GM12878 (cell line): ENCODE measurements around the gene KHDRBS2. TPM values are rescaled to one million over a fixed set of nuclear protein-coding genes. Genes with fewer than 3 reads are reported as not detected.

ENCODE experiments used
- ATAC-seq: fragments of 200-7000 bp; cut with Tn5 transposase; 3 replicates; pipeline ENCODE4 v1.9.1; 2020; ENCODE audit warnings: mild to moderate bottlenecking, moderate library complexity
- BruUV-seq: library from RNA; stranded (reverse); fragments of 400-500 nt; replicated peaks from 2 replicates; lab custom pipeline; 2021; lab: Mats Ljungman, UMichigan
- CTCF ChIA-PET: fragments of 300-600 bp; sonication (Branson Sonifier 250); formaldehyde crosslinking; extraction: SDS; loops from one replicate; lab custom pipeline; 2021; ENCODE audit warnings: inconsistent platforms; lab: Yijun Ruan, JAX
- POLR2A ChIA-PET: fragments of 350-600 bp; formaldehyde crosslinking; extraction: SDS; loops from one replicate; lab custom pipeline; 2021; ENCODE audit warnings: inconsistent platforms; lab: Charles Lee
- RAD21 ChIA-PET: fragments of 300-600 bp; sonication (Branson Sonifier 250); formaldehyde crosslinking; loops from one replicate; lab custom pipeline; 2023; ENCODE audit warnings: antibody characterized with exemption; ENCODE audit not compliant: unreplicated experiment; lab: Charles Lee
- SMC1A ChIA-PET: fragments of 300-600 bp; sonication (Branson Sonifier 250); formaldehyde crosslinking; loops from one replicate; lab custom pipeline; 2023; ENCODE audit not compliant: unreplicated experiment, uncharacterized antibody; lab: Charles Lee
- DNase-seq: peaks from one replicate; pipeline ENCODE4 v3.0.0-alpha.2; 2011; ENCODE audit warnings: low read depth, low spot score
- FAIRE-seq: peaks from 3 replicates; lab custom pipeline; 2011; peaks lifted over from hg19 to GRCh38; lab: Jason Lieb, UNC
- H2AFZ ChIP-seq: 2 replicates; pipeline ENCODE4 v1.6.0; 2011; ENCODE audit warnings: low read depth, low read length, control low read depth; ENCODE audit not compliant: control insufficient read depth
- H3K27ac ChIP-seq: 2 replicates; pipeline ENCODE4 v1.5.1; 2011; ENCODE audit warnings: control low read depth; ENCODE audit not compliant: control insufficient read depth, insufficient read depth
- H3K27me3 ChIP-seq, 2 experiments: replicated peaks in 1 of 2; 2 replicates each; pipeline versions ENCODE4 v1.6.0 to v1.6.1; 2011; ENCODE audit warnings: low read length in 1 of 2; ENCODE audit not compliant: control insufficient read depth in 2 of 2, insufficient read depth in 2 of 2
- H3K36me3 ChIP-seq, 2 experiments: 2 replicates each; pipeline ENCODE4 v1.5.1; 2011; ENCODE audit warnings: low read length in 1 of 2; ENCODE audit not compliant: control insufficient read depth in 2 of 2, insufficient read depth in 2 of 2
- H3K4me1 ChIP-seq: 2 replicates; pipeline ENCODE4 v1.6.1; 2011; ENCODE audit warnings: mild to moderate bottlenecking, low read length, moderate library complexity, mixed read lengths; ENCODE audit not compliant: control insufficient read depth, insufficient read depth
- H3K4me2 ChIP-seq: 2 replicates; pipeline ENCODE4 v1.6.0; 2011; ENCODE audit warnings: control low read depth; ENCODE audit not compliant: control insufficient read depth, insufficient read depth
- H3K4me3 ChIP-seq: fragments of 200-600 bp; sonication (generic); 2 replicates; pipeline ENCODE4 v1.5.1; 2016
- H3K79me2 ChIP-seq: 2 replicates; pipeline ENCODE4 v1.6.0; 2011; ENCODE audit warnings: low read length; ENCODE audit not compliant: control insufficient read depth, insufficient read depth
- H3K9ac ChIP-seq: 2 replicates; pipeline ENCODE4 v1.8.0; 2011; ENCODE audit warnings: low read length, control low read depth, mixed read lengths; ENCODE audit not compliant: control insufficient read depth, insufficient read depth
- H3K9me3 ChIP-seq: replicated peaks from 3 replicates; pipeline ENCODE4 v1.5.1; 2011; ENCODE audit warnings: mild to moderate bottlenecking, low read length; ENCODE audit not compliant: control insufficient read depth, insufficient read depth
- H4K20me1 ChIP-seq: 2 replicates; pipeline ENCODE4 v1.6.0; 2011; ENCODE audit not compliant: control insufficient read depth, insufficient read depth
- CBX5 ChIP-seq: sonication (generic); IDR thresholded peaks from 2 replicates; pipeline ENCODE4 v1.6.1; 2016; ENCODE audit warnings: low read depth, moderate library complexity, mild to moderate bottlenecking, inconsistent platforms
- IKZF2 ChIP-seq, 2 experiments: fragments of 450-650 bp; IDR thresholded peaks; 2 replicates each; pipeline ENCODE4 v1.6.1; 2017; ENCODE audit warnings: mild to moderate bottlenecking in 2 of 2, moderate library complexity in 2 of 2
- JUND ChIP-seq: IDR thresholded peaks from 2 replicates; pipeline ENCODE4 v1.6.1; 2012; ENCODE audit warnings: low read depth, mild to moderate bottlenecking, low read length, improper control_type of control experiment, moderate library complexity
- NR2C2 ChIP-seq: IDR thresholded peaks from 2 replicates; pipeline ENCODE4 v1.6.1; 2011; ENCODE audit warnings: borderline replicate concordance, low read depth; ENCODE audit not compliant: control insufficient read depth, insufficient read length
- SIX5 ChIP-seq: IDR thresholded peaks from 2 replicates; pipeline ENCODE4 v1.6.1; 2011; ENCODE audit warnings: mild to moderate bottlenecking, low read depth, low read length, moderate library complexity; ENCODE audit not compliant: severe bottlenecking
- TCF12 ChIP-seq: IDR thresholded peaks from 2 replicates; pipeline ENCODE4 v1.6.1; 2011; ENCODE audit warnings: low read depth, mild to moderate bottlenecking, low read length
- WGBS: methylation state at CpG from one replicate; pipeline ENCODE4 v1.1.6; 2016; ENCODE audit warnings: low lambda C conversion rate; ENCODE audit not compliant: insufficient replicate concordance, insufficient coverage; ENCODE audit errors: missing lambda C conversion rate; 5-methylcytosine and 5-hydroxymethylcytosine counted together
- in situ Hi-C: fragments of 300-500 bp; cut with MboI; formaldehyde crosslinking; loops from 9 replicates; pipeline ENCODE4 v1.14.3; 2018; ENCODE audit warnings: mixed read lengths
- intact Hi-C: fragments of 100-400 bp; cut with micrococcal nuclease; formaldehyde crosslinking; loops from one replicate; pipeline ENCODE4 v1.14.2; 2022; ENCODE audit not compliant: unreplicated experiment
- polyA plus RNA-seq, 11 experiments: library from polyadenylated mRNA; depleted of rRNA in 4 of 11; unstranded in 6 of 11; stranded (reverse) in 5 of 11; fragments of >200 nt; fragmentation: Nextera tagmentation in 4 of 11; fragmentation: Illumina TruSeq in 1 of 11; extraction: Ambion mirVana in 4 of 11; extraction: Trizol in 1 of 11; gene quantifications; 1 replicate in 1 of 11; 2 replicates in 10 of 11; pipeline versions ENCODE4 v1.2.1 to v1.2.3, GENCODE V29; 2011 to 2016; ENCODE audit warnings: inconsistent platforms in 2 of 11, missing spikeins in 2 of 11, low read depth in 1 of 11
- total RNA-seq, 4 experiments: library from RNA; depleted of rRNA in 3 of 4; stranded (reverse); fragments of >200 nt in 3 of 4; fragmentation: Illumina TruSeq in 1 of 4; extraction: Trizol in 1 of 4; gene quantifications; 2 replicates each; pipeline versions ENCODE4 v1.2.1 to v1.2.3, GENCODE V29; 2013 to 2021

KHDRBS2 gene
- total and polyA plus RNA-seq, 10 of the 15 experiments (the other 5 are each of a cell fraction or from before 2014, with no cell fraction given) = 0.11 to 0.56 TPM; not detected in 8

- ChIA-PET POLR2A (no interaction called here), SMC1A (no interaction called here), RAD21 (no interaction called here), CTCF (interaction anchor here (1.6 kb wide), 1 partner anchor 64 kb away, joined by 3 read pairs; no protein-coding TSS in a partner anchor)
- TF ChIP-seq NR2C2 (no peak), JUND (no peak), SIX5 (no peak)
- Histone ChIP-seq H3K79me2 (no peaks in the 10 kb centered on the region), H3K36me3 (no peaks in the 10 kb centered on the region), H3K4me1 (no peaks in the 10 kb centered on the region), H2AFZ (no peak overlapping the region), H3K4me3 (no peak overlapping the region), H3K9me3 (no peaks in the 10 kb centered on the region), H3K27me3 (no peaks in the 10 kb centered on the region), H3K27ac (no peak overlapping the region), H4K20me1 (no peaks in the 10 kb centered on the region), H3K9ac (no peak overlapping the region), H3K4me2 (no peak overlapping the region)
- WGBS = 0% methylated on average over 1 of the region's 1 CpG
- in situ Hi-C loops = no loop called here
- FAIRE-seq (no peak), DNase-seq (no peak), ATAC-seq (no peak)
- intact Hi-C loops = no loop called here
- no TSS peak for BruUV-seq
Measured at GRCh38 chr6:61951586-61951985, 334.4 kb downstream of the KHDRBS2 start.

GRCh38 chr6:61950811-61951210 lies 335.2 kb downstream of the KHDRBS2 start:
- CTCF ChIA-PET = interaction anchor here (1.6 kb wide), 1 partner anchor 64 kb away, joined by 3 read pairs; no protein-coding TSS in a partner anchor
- no peaks in the 10 kb centered on the region for H3K4me1 ChIP-seq
- SMC1A ChIA-PET = no interaction called here
- in situ Hi-C loops (no loop called here), intact Hi-C loops (no loop called here)
- H3K36me3 ChIP-seq = no peaks in the 10 kb centered on the region
- no peak overlapping the region for H3K4me2 ChIP-seq
- no peak overlapping the region for H3K9ac ChIP-seq
- no peak overlapping the region for H3K4me3 ChIP-seq
- RAD21 ChIA-PET = no interaction called here
- no peak for FAIRE-seq
- no peak for TF ChIP-seq IKZF2 (IDR thresholded peaks at IDR 0.05)
- TF ChIP-seq CBX5 = no peak
- no peak for TF ChIP-seq TCF12
- 0% methylated on average over 1 of the region's 1 CpG for WGBS
- no TSS peak for BruUV-seq
- H3K27me3 ChIP-seq = no peaks in the 10 kb centered on the region
- H3K9me3 ChIP-seq = no peaks in the 10 kb centered on the region
- POLR2A ChIA-PET = no interaction called here
- H2AFZ ChIP-seq = no peak overlapping the region
- H4K20me1 ChIP-seq = no peaks in the 10 kb centered on the region
- no peak overlapping the region for H3K27ac ChIP-seq
- no peaks in the 10 kb centered on the region for H3K79me2 ChIP-seq
- no peak for DNase-seq
- no peak for ATAC-seq
